HCT116 (cell line): ENCODE data around the gene IQSEC3. TPM values are rescaled to one million over a fixed set of nuclear protein-coding genes. Genes with fewer than 3 reads are reported as not detected.

Experiments
- ATAC-seq: fragments of 200-7000 bp; cut with Tn5 transposase; 2 replicates; pipeline ENCODE4 v1.9.1; 2020; ENCODE audit warnings: mild to moderate bottlenecking, moderate library complexity
- BruUV-seq: library from RNA; stranded (reverse); fragments of 400-500 nt; replicated peaks from 2 replicates; lab custom pipeline; 2021; lab: Mats Ljungman, UMichigan
- CTCF ChIA-PET: fragments of 300-600 bp; sonication (Branson Sonifier 250); formaldehyde crosslinking; loops from one replicate; lab custom pipeline; 2021; ENCODE audit warnings: antibody characterized with exemption; lab: Charles Lee
- POLR2A ChIA-PET: fragments of 300-600, 350-600 bp; sonication (Branson Sonifier 250); formaldehyde crosslinking; loops from one replicate; lab custom pipeline; 2021; ENCODE audit warnings: antibody characterized with exemption; lab: Charles Lee
- RAD21 ChIA-PET, 2 experiments: fragments of 300-600 bp; sonication (Branson Sonifier 250); formaldehyde crosslinking; loops; one replicate each; lab custom pipeline; 2023; ENCODE audit warnings: low total read pairs in 2 of 2; ENCODE audit not compliant: uncharacterized antibody in 2 of 2, unreplicated experiment in 2 of 2, low non-redundant PET in 1 of 2; lab: Charles Lee
- DNase-seq: peaks from one replicate; pipeline ENCODE4 v3.0.0-alpha.2; 2010; ENCODE audit warnings: low read depth, low spot score
- H2AFZ ChIP-seq: fragments of 200-600 bp; shearing (Covaris generic), sonication (generic); 2 replicates; pipeline ENCODE4 v1.6.1; 2017; ENCODE audit warnings: low read depth, mixed run types, mixed read lengths, antibody characterized with exemption, low read length; ENCODE audit not compliant: poor library complexity, severe bottlenecking
- H3K27ac ChIP-seq: 2 replicates; pipeline ENCODE4 v1.5.1; 2012; ENCODE audit warnings: low read depth, low read length
- H3K27me3 ChIP-seq: fragments of 200-600 bp; sonication (generic); 2 replicates; pipeline ENCODE4 v1.6.1; 2016; ENCODE audit warnings: mixed run types, low read length, mixed read lengths; ENCODE audit not compliant: insufficient read depth
- H3K36me3 ChIP-seq, 2 experiments: fragments of 200-500 bp in 1 of 2; fragments of 200-600 bp in 1 of 2; sonication (Bioruptor generic) in 1 of 2; sonication (generic) in 1 of 2; 2 replicates each; pipeline versions ENCODE4 v1.5.1 to v1.6.1; 2014 to 2016; ENCODE audit warnings: low read length in 2 of 2, inconsistent platforms in 1 of 2, mixed read lengths in 1 of 2, mixed run types in 1 of 2; ENCODE audit not compliant: insufficient read depth in 2 of 2, control insufficient read depth in 1 of 2
- H3K4me1 ChIP-seq, 2 experiments: fragments of 200-600 bp in 1 of 2; sonication (generic) in 1 of 2; 2 replicates each; pipeline versions ENCODE4 v1.5.1 to v1.6.1; 2012 to 2017; ENCODE audit warnings: low read length in 2 of 2, inconsistent platforms in 1 of 2, mild to moderate bottlenecking in 1 of 2, mixed read lengths in 1 of 2, mixed run types in 1 of 2, moderate library complexity in 1 of 2; ENCODE audit not compliant: insufficient read depth in 2 of 2, control insufficient read depth in 1 of 2
- H3K4me2 ChIP-seq: fragments of 200-600 bp; sonication (generic); 2 replicates; pipeline ENCODE4 v1.6.1; 2017; ENCODE audit warnings: mixed run types, low read length, mixed read lengths
- H3K4me3 ChIP-seq, 2 experiments: fragments of 200-600 bp in 1 of 2; sonication (generic) in 1 of 2; replicated peaks in 1 of 2; 2 replicates each; pipeline ENCODE4 v1.5.1; 2011 to 2016; ENCODE audit warnings: low read length in 2 of 2, control low read depth in 1 of 2, low read depth in 1 of 2, mild to moderate bottlenecking in 1 of 2, mixed read lengths in 1 of 2, mixed run types in 1 of 2
- H3K79me2 ChIP-seq: fragments of 200-600 bp; sonication (generic); 2 replicates; pipeline ENCODE4 v1.6.1; 2017; ENCODE audit warnings: mild to moderate bottlenecking, mixed run types, low read length, moderate library complexity, mixed read lengths; ENCODE audit not compliant: insufficient read depth
- H3K9ac ChIP-seq: fragments of 200-600 bp; sonication (generic); 2 replicates; pipeline ENCODE4 v1.6.1; 2016; ENCODE audit warnings: low read length, mixed read lengths
- H3K9me2 ChIP-seq: fragments of 200-600 bp; sonication (generic), shearing (Covaris generic); 2 replicates; pipeline ENCODE4 v1.6.1; 2017; ENCODE audit warnings: mixed run types, mild to moderate bottlenecking, moderate library complexity; ENCODE audit not compliant: insufficient read depth
- H3K9me3 ChIP-seq, 2 experiments: fragments of 200-500 bp in 1 of 2; fragments of 200-600 bp in 1 of 2; sonication (Bioruptor generic) in 1 of 2; sonication (generic) in 1 of 2; 2 replicates each; pipeline ENCODE4 v1.6.1; 2014 to 2017; ENCODE audit warnings: low read length in 2 of 2, mixed read lengths in 2 of 2, inconsistent platforms in 1 of 2, low read depth in 1 of 2, mild to moderate bottlenecking in 1 of 2, mixed run types in 1 of 2, moderate library complexity in 1 of 2; ENCODE audit not compliant: control insufficient read depth in 1 of 2, insufficient read depth in 1 of 2
- H4K20me1 ChIP-seq: fragments of 200-600 bp; sonication (generic), shearing (Covaris generic); 2 replicates; pipeline ENCODE4 v1.6.1; 2017; ENCODE audit warnings: mixed run types, mild to moderate bottlenecking, moderate library complexity; ENCODE audit not compliant: insufficient read depth
- ATF3 ChIP-seq: IDR thresholded peaks from 2 replicates; pipeline ENCODE4 v1.6.1; 2012
- EGR1 ChIP-seq: IDR thresholded peaks from 2 replicates; pipeline ENCODE4 v1.6.1; 2012; ENCODE audit warnings: low read depth
- EZH2 ChIP-seq: fragments of 200-600 bp; sonication (generic); IDR thresholded peaks from 2 replicates; pipeline ENCODE4 v1.6.1; 2017; ENCODE audit warnings: antibody characterized with exemption, mixed run types
- EZH2phosphoT487 ChIP-seq: fragments of 200-600 bp; IDR thresholded peaks from 2 replicates; pipeline ENCODE4 v1.6.1; 2018; ENCODE audit warnings: antibody characterized with exemption, borderline replicate concordance
- FOSL1 ChIP-seq: IDR thresholded peaks from 2 replicates; pipeline ENCODE4 v1.6.1; 2012; ENCODE audit warnings: low read depth
- JUND ChIP-seq: IDR thresholded peaks from 2 replicates; pipeline ENCODE4 v1.6.1; 2012
- POLR2AphosphoS5 ChIP-seq: IDR thresholded peaks from 2 replicates; pipeline ENCODE4 v1.6.1; 2011; ENCODE audit warnings: mild to moderate bottlenecking, low read depth, low read length, moderate library complexity
- SP1 ChIP-seq: IDR thresholded peaks from 2 replicates; pipeline ENCODE4 v1.6.1; 2012; ENCODE audit warnings: low read depth
- SRF ChIP-seq: IDR thresholded peaks from 2 replicates; pipeline ENCODE4 v1.6.1; 2012; ENCODE audit warnings: low read depth
- TCF7L2 ChIP-seq: IDR thresholded peaks from 2 replicates; pipeline ENCODE4 v1.7.0; 2011; ENCODE audit warnings: borderline replicate concordance, inconsistent platforms; ENCODE audit not compliant: insufficient read depth, insufficient read length; ENCODE audit errors: extremely low read depth
- ZNF274 ChIP-seq: fragments of 200-500 bp; sonication (Bioruptor generic); IDR thresholded peaks from 2 replicates; pipeline ENCODE4 v1.6.1; 2014; ENCODE audit warnings: mild to moderate bottlenecking, low read depth, low read length, inconsistent platforms
- intact Hi-C: fragments of 100-400 bp; cut with micrococcal nuclease; formaldehyde crosslinking; loops from 2 replicates; pipeline ENCODE4 v1.10.0; 2022
- total RNA-seq: library from RNA; stranded (reverse); gene quantifications from one replicate; pipeline ENCODE4 v1.2.1, GENCODE V29; 2021; ENCODE audit not compliant: unreplicated experiment
- TF ChIP-seq, protein P1 (sequence below): IDR thresholded peaks from 2 replicates; pipeline ENCODE4 v1.6.1; 2012
- TF ChIP-seq, protein P2 (sequence below), 3 experiments: fragments of 200-600 bp in 1 of 3; sonication (generic) in 1 of 3; IDR thresholded peaks in 2 of 3; conservative IDR thresholded peaks in 1 of 3; 2 replicates each; pipeline ENCODE4 v1.5.1; 2012 to 2017; ENCODE audit warnings: low read depth in 2 of 3, low read length in 2 of 3, antibody characterized with exemption in 1 of 3, borderline replicate concordance in 1 of 3, control low read depth in 1 of 3, mild to moderate bottlenecking in 1 of 3, mixed read lengths in 1 of 3, mixed run types in 1 of 3, moderate library complexity in 1 of 3; ENCODE audit not compliant: insufficient read depth in 1 of 3
- TF ChIP-seq, protein P3 (sequence below): IDR thresholded peaks from 2 replicates; pipeline ENCODE4 v1.6.1; 2011; ENCODE audit warnings: mild to moderate bottlenecking, low read length, moderate library complexity; ENCODE audit not compliant: insufficient replicate concordance; ENCODE audit errors: extremely low read depth

Gene IQSEC3
- total RNA-seq, 1 experiment from 2014 or later = not detected

DNA sequence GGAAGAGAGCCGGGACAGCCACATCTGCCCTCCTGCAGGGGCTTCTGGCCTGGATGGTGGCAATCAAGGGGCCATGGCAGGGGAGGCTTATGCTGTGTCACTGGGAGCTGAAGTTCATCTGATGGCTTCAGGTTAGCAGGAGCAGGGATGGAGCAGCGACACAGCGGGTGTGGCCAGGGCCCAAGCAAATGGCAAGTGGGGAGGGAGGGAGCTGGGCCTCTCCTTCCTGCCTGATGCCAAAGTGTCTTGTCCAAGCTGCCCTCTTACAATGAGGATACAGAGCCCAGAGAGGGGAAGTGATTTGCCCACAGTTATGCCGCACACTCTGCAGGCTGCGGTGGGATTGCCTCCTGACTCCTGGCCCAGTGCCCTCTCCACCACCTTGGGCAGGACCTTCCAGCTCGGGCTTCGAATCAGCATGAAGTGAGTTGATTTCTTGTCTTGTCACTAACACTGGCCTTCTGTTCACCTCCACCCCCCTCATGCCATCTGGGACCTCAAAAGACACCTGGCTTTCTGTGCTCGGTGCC lies 51.3 kb downstream of the IQSEC3 start:
- no peaks in the 10 kb centered on the region for H3K9me3 ChIP-seq
- H3K4me1 ChIP-seq = peaks cover 5 to 15% of the 10 kb centered on the region in 2 experiments; a peak in 3 of 4 replicates
- TF ChIP-seq EZH2 = no peak
- TF ChIP-seq, protein P1, sequence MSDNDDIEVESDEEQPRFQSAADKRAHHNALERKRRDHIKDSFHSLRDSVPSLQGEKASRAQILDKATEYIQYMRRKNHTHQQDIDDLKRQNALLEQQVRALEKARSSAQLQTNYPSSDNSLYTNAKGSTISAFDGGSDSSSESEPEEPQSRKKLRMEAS = no peak
- TF ChIP-seq ZNF274 = no peak
- no peak for TF ChIP-seq POLR2AphosphoS5
- TF ChIP-seq EZH2phosphoT487 = no peak
- H3K27me3 ChIP-seq = peaks cover 18% of the 10 kb centered on the region
- BruUV-seq = no TSS peak
- no peaks in the 10 kb centered on the region for H4K20me1 ChIP-seq
- H2AFZ ChIP-seq = no peak overlapping the region
- H3K4me2 ChIP-seq = no peak overlapping the region
- ChIA-PET POLR2A (no interaction called here), CTCF (interaction anchor here (1.0 to 2.2 kb wide), 2 partner anchors 35 to 102 kb away, joined by 5 to 9 read pairs; no protein-coding TSS in a partner anchor), RAD21 (no interaction called here)
- H3K79me2 ChIP-seq = no peaks in the 10 kb centered on the region
- no peak overlapping the region for H3K27ac ChIP-seq
- ATAC-seq (no peak), DNase-seq (no peak)
- no peak overlapping the region for H3K4me3 ChIP-seq
- no peaks in the 10 kb centered on the region for H3K9me2 ChIP-seq
- intact Hi-C loops = no loop called here
- no peak overlapping the region for H3K9ac ChIP-seq
- H3K36me3 ChIP-seq = no peaks in the 10 kb centered on the region

DNA sequence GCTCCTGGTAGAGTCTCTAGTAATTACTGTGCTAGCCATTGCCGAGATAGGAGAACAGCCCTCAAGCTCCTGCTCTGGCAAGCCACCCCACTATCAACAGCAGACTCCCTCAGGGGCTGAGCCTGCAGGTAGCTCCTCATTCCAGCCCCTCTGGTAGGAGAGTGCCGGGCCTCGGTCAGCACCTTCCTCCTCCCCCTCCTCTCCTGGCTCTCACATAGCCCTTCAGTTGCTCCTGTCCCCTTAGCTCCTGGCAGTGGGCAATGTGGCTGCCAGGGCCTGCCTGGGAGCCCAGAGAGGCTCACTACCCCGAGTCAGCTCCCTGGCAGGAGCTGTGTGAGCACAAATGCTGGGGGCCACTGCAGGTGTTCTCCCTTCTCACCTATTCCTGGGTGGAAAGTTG lies 52.0 kb downstream of the IQSEC3 start:
- no peak overlapping the region for H3K27ac ChIP-seq
- H3K4me2 ChIP-seq = no peak overlapping the region
- H3K4me3 ChIP-seq = no peak overlapping the region
- H3K9me3 ChIP-seq = no peaks in the 10 kb centered on the region
- H3K79me2 ChIP-seq = no peaks in the 10 kb centered on the region
- H3K4me1 ChIP-seq = peaks cover 2 to 8% of the 10 kb centered on the region in 2 experiments; a peak in 3 of 4 replicates
- ChIA-PET RAD21 (no interaction called here), POLR2A (no interaction called here), CTCF (interaction anchor here (1.0 to 2.2 kb wide), 2 partner anchors 35 to 101 kb away, joined by 5 to 9 read pairs; no protein-coding TSS in a partner anchor)
- H4K20me1 ChIP-seq = no peaks in the 10 kb centered on the region
- no peak overlapping the region for H2AFZ ChIP-seq
- intact Hi-C loops = no loop called here
- ATAC-seq (no peak), DNase-seq (no peak)
- H3K36me3 ChIP-seq = no peaks in the 10 kb centered on the region
- peaks cover 18% of the 10 kb centered on the region for H3K27me3 ChIP-seq
- no TSS peak for BruUV-seq
- no peaks in the 10 kb centered on the region for H3K9me2 ChIP-seq
- no peak overlapping the region for H3K9ac ChIP-seq
- TF ChIP-seq JUND (no peak), SRF (no peak), EZH2 (no peak), FOSL1 (no peak), POLR2AphosphoS5 (no peak), ATF3 (no peak), EGR1 (no peak), SP1 (no peak), TCF7L2 (no peak)
- TF ChIP-seq, protein P2, sequence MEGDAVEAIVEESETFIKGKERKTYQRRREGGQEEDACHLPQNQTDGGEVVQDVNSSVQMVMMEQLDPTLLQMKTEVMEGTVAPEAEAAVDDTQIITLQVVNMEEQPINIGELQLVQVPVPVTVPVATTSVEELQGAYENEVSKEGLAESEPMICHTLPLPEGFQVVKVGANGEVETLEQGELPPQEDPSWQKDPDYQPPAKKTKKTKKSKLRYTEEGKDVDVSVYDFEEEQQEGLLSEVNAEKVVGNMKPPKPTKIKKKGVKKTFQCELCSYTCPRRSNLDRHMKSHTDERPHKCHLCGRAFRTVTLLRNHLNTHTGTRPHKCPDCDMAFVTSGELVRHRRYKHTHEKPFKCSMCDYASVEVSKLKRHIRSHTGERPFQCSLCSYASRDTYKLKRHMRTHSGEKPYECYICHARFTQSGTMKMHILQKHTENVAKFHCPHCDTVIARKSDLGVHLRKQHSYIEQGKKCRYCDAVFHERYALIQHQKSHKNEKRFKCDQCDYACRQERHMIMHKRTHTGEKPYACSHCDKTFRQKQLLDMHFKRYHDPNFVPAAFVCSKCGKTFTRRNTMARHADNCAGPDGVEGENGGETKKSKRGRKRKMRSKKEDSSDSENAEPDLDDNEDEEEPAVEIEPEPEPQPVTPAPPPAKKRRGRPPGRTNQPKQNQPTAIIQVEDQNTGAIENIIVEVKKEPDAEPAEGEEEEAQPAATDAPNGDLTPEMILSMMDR (IDR thresholded peaks at IDR 0.05 in 2 of 3, conservative IDR thresholded peaks at IDR 0.05 in 1 of 3; ENCODE audit: borderline replicate concordance in 1 of 3, insufficient read depth in 1 of 3, low read depth in 2 of 3, low read length in 2 of 3) = no peak
- TF ChIP-seq, protein P3, sequence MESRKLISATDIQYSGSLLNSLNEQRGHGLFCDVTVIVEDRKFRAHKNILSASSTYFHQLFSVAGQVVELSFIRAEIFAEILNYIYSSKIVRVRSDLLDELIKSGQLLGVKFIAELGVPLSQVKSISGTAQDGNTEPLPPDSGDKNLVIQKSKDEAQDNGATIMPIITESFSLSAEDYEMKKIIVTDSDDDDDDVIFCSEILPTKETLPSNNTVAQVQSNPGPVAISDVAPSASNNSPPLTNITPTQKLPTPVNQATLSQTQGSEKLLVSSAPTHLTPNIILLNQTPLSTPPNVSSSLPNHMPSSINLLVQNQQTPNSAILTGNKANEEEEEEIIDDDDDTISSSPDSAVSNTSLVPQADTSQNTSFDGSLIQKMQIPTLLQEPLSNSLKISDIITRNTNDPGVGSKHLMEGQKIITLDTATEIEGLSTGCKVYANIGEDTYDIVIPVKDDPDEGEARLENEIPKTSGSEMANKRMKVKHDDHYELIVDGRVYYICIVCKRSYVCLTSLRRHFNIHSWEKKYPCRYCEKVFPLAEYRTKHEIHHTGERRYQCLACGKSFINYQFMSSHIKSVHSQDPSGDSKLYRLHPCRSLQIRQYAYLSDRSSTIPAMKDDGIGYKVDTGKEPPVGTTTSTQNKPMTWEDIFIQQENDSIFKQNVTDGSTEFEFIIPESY = no peak
